Prostate gland (tissue), 2 donors: ENCODE results near the gene ASIC4.

Experiments used
- CTCF ChIP-seq, 4 experiments: fragments of 200-600 bp in 2 of 4; fragments of 450-650 bp in 2 of 4; sonication (generic) in 2 of 4; IDR thresholded peaks; 1 replicate in 3 of 4; 2 replicates in 1 of 4; pipeline ENCODE4 v1.5.1; 2016 to 2019; ENCODE audit warnings: antibody characterized with exemption in 4 of 4, mild to moderate bottlenecking in 2 of 4, moderate library complexity in 2 of 4
- POLR2A ChIP-seq: fragments of 450-650 bp; IDR thresholded peaks from one replicate; pipeline ENCODE4 v1.6.1; 2016; ENCODE audit warnings: antibody characterized with exemption, mild to moderate bottlenecking

DNA sequence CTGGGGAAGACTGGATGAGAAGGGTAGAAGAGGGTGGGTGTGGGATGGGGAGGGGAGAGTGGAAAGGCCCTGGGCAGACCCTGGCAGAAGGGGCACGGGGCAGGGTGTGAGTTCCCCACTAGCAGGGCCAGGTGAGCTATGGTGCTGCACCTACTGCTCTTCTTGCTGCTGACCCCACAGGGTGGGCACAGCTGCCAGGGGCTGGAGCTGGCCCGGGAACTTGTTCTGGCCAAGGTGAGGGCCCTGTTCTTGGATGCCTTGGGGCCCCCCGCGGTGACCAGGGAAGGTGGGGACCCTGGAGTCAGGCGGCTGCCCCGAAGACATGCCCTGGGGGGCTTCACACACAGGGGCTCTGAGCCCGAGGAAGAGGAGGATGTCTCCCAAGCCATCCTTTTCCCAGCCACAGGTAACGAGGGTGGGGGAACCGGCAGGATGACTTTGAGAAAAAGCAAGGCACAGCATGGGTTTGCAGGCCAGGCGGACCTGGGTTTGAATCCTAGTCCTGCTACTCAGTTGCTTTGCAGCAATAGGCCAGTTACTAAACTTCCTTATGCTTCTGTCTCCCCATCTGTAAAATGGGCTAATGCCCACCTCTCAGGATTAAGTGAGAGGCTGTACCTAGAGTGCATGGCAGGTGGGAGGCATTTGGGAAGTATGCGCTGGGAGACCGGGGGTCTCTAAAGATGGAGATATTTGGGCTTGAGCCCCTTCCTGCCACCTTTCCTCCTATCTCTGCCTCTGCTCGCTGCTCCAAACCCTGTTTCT is 58.1 kb downstream of the ASIC4 start, which contains the start of gene INHA:
- TF ChIP-seq CTCF (IDR thresholded peaks at IDR 0.05) = no peak
- no peak for TF ChIP-seq POLR2A
